Endodermal cell (in vitro differentiated cells): ENCODE results near the gene RTF1. TPM values are rescaled to one million over a fixed set of nuclear protein-coding genes. Genes with fewer than 3 reads are reported as not detected.
A peak's percentile ranks its signal among the peaks of the same experiment; 100 is the strongest.

Source experiments
- DNase-seq: peaks from one replicate; pipeline ENCODE4 v3.0.0-alpha.2; 2017
- H3K27ac ChIP-seq: 2 replicates; pipeline ENCODE4 v1.5.1; 2013; ENCODE audit warnings: mild to moderate bottlenecking, low read depth, low read length, moderate library complexity
- H3K27me3 ChIP-seq: 2 replicates; pipeline ENCODE4 v1.6.1; 2013; ENCODE audit warnings: mild to moderate bottlenecking, low read length, moderate library complexity; ENCODE audit not compliant: insufficient read depth, control insufficient read depth, poor library complexity, severe bottlenecking
- H3K36me3 ChIP-seq: 2 replicates; pipeline ENCODE4 v1.7.0; 2013; ENCODE audit warnings: mild to moderate bottlenecking, low read length, moderate library complexity; ENCODE audit not compliant: control insufficient read depth, insufficient read depth
- H3K4me1 ChIP-seq: one replicate; pipeline ENCODE4 v1.7.0; 2013; ENCODE audit warnings: low read length; ENCODE audit not compliant: control insufficient read depth, insufficient read depth
- H3K4me3 ChIP-seq: 2 replicates; pipeline ENCODE4 v1.5.1; 2013; ENCODE audit warnings: mild to moderate bottlenecking, low read length, moderate library complexity
- H3K9ac ChIP-seq: 2 replicates; pipeline ENCODE4 v1.6.1; 2013; ENCODE audit warnings: mild to moderate bottlenecking, low read length, moderate library complexity; ENCODE audit not compliant: poor library complexity, severe bottlenecking; ENCODE audit errors: extremely low read depth
- H3K9me3 ChIP-seq: 2 replicates; pipeline ENCODE4 v1.6.1; 2013; ENCODE audit warnings: mild to moderate bottlenecking, low read length, moderate library complexity; ENCODE audit not compliant: control insufficient read depth
- H3K27ac Mint-ChIP-seq: 2 replicates; pipeline ENCODE4 v1.8.0; 2020; ENCODE audit warnings: mixed read lengths
- H3K27me3 Mint-ChIP-seq: 2 replicates; pipeline ENCODE4 v1.8.0; 2021; ENCODE audit warnings: mild to moderate bottlenecking, mixed read lengths; ENCODE audit not compliant: insufficient read depth
- H3K36me3 Mint-ChIP-seq: 2 replicates; pipeline ENCODE4 v1.8.0; 2020; ENCODE audit warnings: low read depth, mixed read lengths
- H3K4me1 Mint-ChIP-seq: 2 replicates; pipeline ENCODE4 v1.8.0; 2020; ENCODE audit warnings: mixed read lengths
- H3K4me3 Mint-ChIP-seq: 2 replicates; pipeline ENCODE4 v1.8.0; 2020; ENCODE audit warnings: mild to moderate bottlenecking, moderate library complexity, mixed read lengths
- H3K9me3 Mint-ChIP-seq: 2 replicates; pipeline ENCODE4 v1.8.0; 2020; ENCODE audit warnings: mild to moderate bottlenecking, mixed read lengths
- CTCF ChIP-seq: fragments of 200-600 bp; sonication (generic); conservative IDR thresholded peaks from 2 replicates; pipeline ENCODE4 v1.5.0; 2021; ENCODE audit warnings: antibody characterized with exemption, mild to moderate bottlenecking
- WGBS, 2 experiments: methylation state at CpG; one replicate each; pipeline versions ENCODE4 v1.1.5 to v1.1.7; 2013; ENCODE audit warnings: missing lambda C conversion rate in 2 of 2, mixed read lengths in 1 of 2; ENCODE audit not compliant: insufficient coverage in 1 of 2, insufficient read length in 1 of 2; 5-methylcytosine and 5-hydroxymethylcytosine counted together
- total RNA-seq, 2 donors: library from RNA; stranded (reverse); fragmentation: NEBNext Ultra II Directional in 1 of 2; extraction: Animal tissue kit (Norgen Biotek cat#: 25700) in 1 of 2; gene quantifications; 2 replicates in 1 of 2; 3 replicates in 1 of 2; pipeline ENCODE4 v1.2.1, GENCODE V29; 2021

The RTF1 gene
- total RNA-seq, 2 donors from 2014 or later = 48.6 to 66.3 TPM

- Histone ChIP-seq H3K9me3 (no peaks in the 10 kb centered on the region), H3K4me3 (no peak overlapping the region), H3K4me1 (no peaks in the 10 kb centered on the region), H3K36me3 (peaks cover 37% of the 10 kb centered on the region), H3K27ac (no peak overlapping the region), H3K9ac (no peak overlapping the region), H3K27me3 (no peaks in the 10 kb centered on the region)
- 89 to 90% methylated on average over 5 to 11 of the region's 11 CpGs for WGBS, 2 experiments
- Mint-ChIP-seq H3K36me3 (peaks cover 36% of the 10 kb centered on the region), H3K4me3 (no peak overlapping the region), H3K27ac (no peak overlapping the region), H3K9me3 (no peaks in the 10 kb centered on the region), H3K4me1 (peaks cover 4% of the 10 kb centered on the region), H3K27me3 (peaks cover 5% of the 10 kb centered on the region)
- no peak for TF ChIP-seq CTCF
- peak; percentile 74 for DNase-seq
Measured at GRCh38 chr15:41484937-41485625, 68.2 kb downstream of the RTF1 start.

- 94 to 95% methylated on average over 20 to 43 of the region's 43 CpGs for WGBS, 2 experiments
- no peak for DNase-seq
- Histone ChIP-seq H3K36me3 (peaks cover 25% of the 10 kb centered on the region), H3K27me3 (peaks cover 11% of the 10 kb centered on the region), H3K4me3 (no peak overlapping the region), H3K9me3 (no peaks in the 10 kb centered on the region), H3K4me1 (no peaks in the 10 kb centered on the region), H3K27ac (no peak overlapping the region), H3K9ac (no peak overlapping the region)
- H3K27me3 Mint-ChIP-seq = peaks cover 16% of the 10 kb centered on the region
- no peaks in the 10 kb centered on the region for H3K9me3 Mint-ChIP-seq
- H3K4me3 Mint-ChIP-seq = no peak overlapping the region
- H3K27ac Mint-ChIP-seq = no peak overlapping the region
- H3K36me3 Mint-ChIP-seq = peaks cover 25% of the 10 kb centered on the region
- H3K4me1 Mint-ChIP-seq = peaks cover 4% of the 10 kb centered on the region
- no peak for TF ChIP-seq CTCF
Measured at GRCh38 chr15:41486286-41486685, 69.4 kb downstream of the RTF1 start.

- no peak overlapping the region for H3K27ac ChIP-seq
- peaks cover 22% of the 10 kb centered on the region for H3K27me3 ChIP-seq
- no peak for DNase-seq
- Mint-ChIP-seq H3K4me1 (peaks cover 4% of the 10 kb centered on the region), H3K9me3 (no peaks in the 10 kb centered on the region), H3K27ac (no peak overlapping the region), H3K36me3 (peaks cover 14% of the 10 kb centered on the region), H3K4me3 (no peak overlapping the region), H3K27me3 (peaks cover 27% of the 10 kb centered on the region)
- no peaks in the 10 kb centered on the region for H3K9me3 ChIP-seq
- no peak overlapping the region for H3K4me3 ChIP-seq
- no peak for TF ChIP-seq CTCF
- no peaks in the 10 kb centered on the region for H3K4me1 ChIP-seq
- peaks cover 15% of the 10 kb centered on the region for H3K36me3 ChIP-seq
- no peak overlapping the region for H3K9ac ChIP-seq
- 90 to 93% methylated on average over 8 to 9 of the region's 9 CpGs for WGBS, 2 experiments
Measured at GRCh38 chr15:41487381-41487780, 70.5 kb downstream of the RTF1 start.
